Measurements from ENCODE around the gene TMEM150A.
A peak's percentile ranks its signal among the peaks of the same experiment; 100 is the strongest.
"Not testable (repeated sequence)": the region's sequence is repeated elsewhere in the genome, so short reads cannot be mapped to it uniquely, and the experiment has no call there.

TMEM150A gene

GRCh38 chr2:85561280-85562212, 41.0 kb downstream of the TMEM150A start, which contains the start of gene GGCX:
Gene GGCX, minus strand, starts transcription at chr2:85561493. Its CDS starts 65 bp downstream, at chr2:85561428.
- DNase-seq = peak; percentile 96

- DNase-seq = no peak
Observed at GRCh38 chr2:85560812-85561279, 41.7 kb downstream of the TMEM150A start.

- not testable (repeated sequence) for DNase-seq
Observed at GRCh38 chr2:85560403-85560726, 42.1 kb downstream of the TMEM150A start.

GRCh38 chr2:85558160-85558559, 44.3 kb downstream of the TMEM150A start:
- no peak for DNase-seq

- no peak for DNase-seq
Observed at GRCh38 chr2:85557130-85557529, 45.4 kb downstream of the TMEM150A start.

- DNase-seq = no peak
Observed at GRCh38 chr2:85554980-85555612, 47.4 kb downstream of the TMEM150A start.

GRCh38 chr2:85553184-85553583, 49.3 kb downstream of the TMEM150A start:
- no peak for DNase-seq

- DNase-seq = peak; percentile 68
Observed at GRCh38 chr2:85551698-85552678, 50.5 kb downstream of the TMEM150A start.

GRCh38 chr2:85550486-85550885, 52.0 kb downstream of the TMEM150A start:
- no peak for DNase-seq

- DNase-seq = no peak
Observed at GRCh38 chr2:85549826-85550225, 52.7 kb downstream of the TMEM150A start.

GRCh38 chr2:85549095-85549494, 53.4 kb downstream of the TMEM150A start:
- no peak for DNase-seq

- no peak for DNase-seq
Observed at GRCh38 chr2:85548608-85548900, 53.9 kb downstream of the TMEM150A start.

Data from NCI-H146 (cell line).